Muscle of arm (tissue), 12 donors: ENCODE measurements around the gene TRAK2. TPM values are rescaled to one million over a fixed set of nuclear protein-coding genes. Genes with fewer than 3 reads are reported as not detected.

Experiments used
- polyA plus RNA-seq, 12 donors: library from polyadenylated mRNA; unstranded; fragments of 120-200 nt; gene quantifications; one replicate each; pipeline ENCODE4 v1.2.1, GENCODE V29; 2013; ENCODE audit not compliant: insufficient read length in 12 of 12

The TRAK2 gene
- polyA plus RNA-seq, 12 donors: 18.5 to 37.3 (median 33.1) TPM; not detected in 1

Other genes with a start within 250 kb of the TRAK2 start
- 10 to 100 TPM in 4 of 12 donors, 1 to 10 TPM in 7, not detected in 1; 4.8 to 23.5 (median 7.9) TPM for gene CASP8, start 190.9 kb downstream of the TRAK2 start, polyA plus RNA-seq
- 1 to 10 TPM in 9 of 12 donors, under 1 TPM in 1, not detected in 2; 0.80 to 3.8 (median 1.6) TPM for gene FLACC1, start 94.1 kb downstream of the TRAK2 start, polyA plus RNA-seq
- gene STRADB, start 282 bp upstream of the TRAK2 start, polyA plus RNA-seq: 10 to 100 TPM in 11 of 12 donors, not detected in 1; 37.0 to 64.8 (median 58.5) TPM
- 10 to 100 TPM in 11 of 12 donors, not detected in 1; 29.4 to 55.6 (median 39.4) TPM for gene TMEM237, start 192.0 kb upstream of the TRAK2 start, polyA plus RNA-seq
- gene MPP4, start 247.2 kb upstream of the TRAK2 start, polyA plus RNA-seq: under 1 TPM in 9 of 12 donors, not detected in 3; 0.08 to 0.39 (median 0.17) TPM